GM04504 (cell line): ENCODE results near the gene RNLS.
"Not testable (repeated sequence)": the region's sequence is repeated elsewhere in the genome, so short reads cannot be mapped to it uniquely, and the experiment has no call there.

ENCODE experiments used
- DNase-seq: peaks from one replicate; pipeline ENCODE4 v3.0.0-alpha.2; 2012; ENCODE audit warnings: low read depth

Gene RNLS

GRCh38 chr10:88293073-88293472 is 290.0 kb downstream of the RNLS start:
- no peak for DNase-seq

GRCh38 chr10:88292185-88292514 is 291.0 kb downstream of the RNLS start:
- no peak for DNase-seq

- no peak for DNase-seq
These were observed 291.6 kb downstream of the RNLS start for GRCh38 chr10:88291289-88292184.

- DNase-seq, result no peak
These were observed 293.8 kb downstream of the RNLS start for GRCh38 chr10:88289342-88289741.

- DNase-seq, result no peak
These were observed 294.6 kb downstream of the RNLS start for GRCh38 chr10:88288320-88289059.

- DNase-seq, result no peak
These were observed 297.1 kb downstream of the RNLS start for GRCh38 chr10:88286030-88286429.

GRCh38 chr10:88281592-88282347 is 301.3 kb downstream of the RNLS start:
- DNase-seq, result peak; percentile 40

GRCh38 chr10:88280518-88280917 is 302.6 kb downstream of the RNLS start:
- DNase-seq, result no peak

GRCh38 chr10:88278912-88279311 is 304.2 kb downstream of the RNLS start:
- no peak for DNase-seq

- DNase-seq, result not testable (repeated sequence)
These were observed 306.2 kb downstream of the RNLS start for GRCh38 chr10:88276945-88277344.

- DNase-seq, result no peak
These were observed 308.8 kb downstream of the RNLS start for GRCh38 chr10:88274286-88274685.

GRCh38 chr10:88273567-88273966 is 309.6 kb downstream of the RNLS start:
- no peak for DNase-seq

GRCh38 chr10:88271761-88272543 is 311.2 kb downstream of the RNLS start:
- no peak for DNase-seq

GRCh38 chr10:88270871-88271713 is 312.0 kb downstream of the RNLS start:
- peak; percentile 38 for DNase-seq

- DNase-seq, result no peak
These were observed 312.9 kb downstream of the RNLS start for GRCh38 chr10:88270061-88270808.

- no peak for DNase-seq
These were observed 320.4 kb downstream of the RNLS start for GRCh38 chr10:88262591-88263234.

GRCh38 chr10:88261152-88261551 is 322.0 kb downstream of the RNLS start:
- DNase-seq, result no peak

GRCh38 chr10:88260329-88261051 is 322.6 kb downstream of the RNLS start:
- DNase-seq, result no peak

GRCh38 chr10:88259381-88259780 is 323.7 kb downstream of the RNLS start:
- no peak for DNase-seq
